Chondrocyte (in vitro differentiated cells): ENCODE results near the gene TPM4. TPM values are rescaled to one million over a fixed set of nuclear protein-coding genes. Genes with fewer than 3 reads are reported as not detected.
"Not testable (repeated sequence)": the region's sequence is repeated elsewhere in the genome, so short reads cannot be mapped to it uniquely, and the experiment has no call there.

Experiments used
- DNase-seq: peaks from one replicate; pipeline ENCODE4 v3.0.0; 2021; ENCODE audit warnings: mixed read lengths, low spot score
- H3K27ac Mint-ChIP-seq: one replicate; pipeline ENCODE4 v1.8.0; 2021; ENCODE audit warnings: mild to moderate bottlenecking, moderate library complexity, mixed read lengths; ENCODE audit not compliant: unreplicated experiment
- H3K27me3 Mint-ChIP-seq: 2 replicates; pipeline ENCODE4 v1.8.0; 2021; ENCODE audit warnings: low read depth, mixed read lengths
- H3K36me3 Mint-ChIP-seq: 2 replicates; pipeline ENCODE4 v1.8.0; 2021; ENCODE audit warnings: low read depth, mixed read lengths
- H3K4me1 Mint-ChIP-seq: 2 replicates; pipeline ENCODE4 v1.8.0; 2021; ENCODE audit warnings: low read depth, mild to moderate bottlenecking, mixed read lengths
- H3K4me3 Mint-ChIP-seq: one replicate; pipeline ENCODE4 v1.8.0; 2021; ENCODE audit warnings: mild to moderate bottlenecking, moderate library complexity, mixed read lengths; ENCODE audit not compliant: unreplicated experiment
- H3K9me3 Mint-ChIP-seq: 2 replicates; pipeline ENCODE4 v1.8.0; 2021; ENCODE audit warnings: low read depth, mixed read lengths
- CTCF ChIP-seq: fragments of 200-600 bp; sonication (generic); IDR thresholded peaks from 2 replicates; pipeline ENCODE4 v1.5.0; 2021; ENCODE audit warnings: antibody characterized with exemption, mild to moderate bottlenecking, moderate library complexity
- total RNA-seq: library from RNA; stranded (reverse); gene quantifications from 3 replicates; pipeline ENCODE4 v1.2.1, GENCODE V29; 2021

Gene TPM4
- total RNA-seq, 1 donor from 2014 or later, result 1,175 TPM

GRCh38 chr19:16094360-16095070, 18.2 kb downstream of the TPM4 start:
- peaks cover 62% of the 10 kb centered on the region for H3K4me1 Mint-ChIP-seq
- peak overlapping the region; percentile 90 for H3K27ac Mint-ChIP-seq
- TF ChIP-seq CTCF, result no peak
- no peak overlapping the region for H3K4me3 Mint-ChIP-seq
- no peaks in the 10 kb centered on the region for H3K9me3 Mint-ChIP-seq
- DNase-seq, result no peak
- H3K36me3 Mint-ChIP-seq, result peaks cover 68% of the 10 kb centered on the region
- no peaks in the 10 kb centered on the region for H3K27me3 Mint-ChIP-seq

- H3K9me3 Mint-ChIP-seq, result no peaks in the 10 kb centered on the region
- no peaks in the 10 kb centered on the region for H3K27me3 Mint-ChIP-seq
- H3K27ac Mint-ChIP-seq, result peak overlapping the region; percentile 82
- no peak for TF ChIP-seq CTCF
- H3K4me3 Mint-ChIP-seq, result no peak overlapping the region
- H3K4me1 Mint-ChIP-seq, result peaks cover 61% of the 10 kb centered on the region
- DNase-seq, result no peak
- peaks cover 68% of the 10 kb centered on the region for H3K36me3 Mint-ChIP-seq
Measured at GRCh38 chr19:16095071-16095571, 18.8 kb downstream of the TPM4 start.

- Mint-ChIP-seq H3K36me3 (peaks cover 66% of the 10 kb centered on the region), H3K4me1 (peaks cover 55% of the 10 kb centered on the region), H3K27me3 (no peaks in the 10 kb centered on the region), H3K4me3 (no peak overlapping the region), H3K9me3 (no peaks in the 10 kb centered on the region), H3K27ac (peak overlapping the region; percentile 80)
- no peak for DNase-seq
- no peak for TF ChIP-seq CTCF
Measured at GRCh38 chr19:16096280-16096855, 20.1 kb downstream of the TPM4 start.

GRCh38 chr19:16098416-16098768, 22.1 kb downstream of the TPM4 start:
- H3K27ac Mint-ChIP-seq, result peak overlapping the region; percentile 60
- H3K4me3 Mint-ChIP-seq, result no peak overlapping the region
- TF ChIP-seq CTCF, result no peak
- peaks cover 62% of the 10 kb centered on the region for H3K36me3 Mint-ChIP-seq
- no peaks in the 10 kb centered on the region for H3K27me3 Mint-ChIP-seq
- H3K4me1 Mint-ChIP-seq, result peaks cover 42% of the 10 kb centered on the region
- DNase-seq, result no peak
- no peaks in the 10 kb centered on the region for H3K9me3 Mint-ChIP-seq

GRCh38 chr19:16098821-16099220, 22.5 kb downstream of the TPM4 start:
- no peak for TF ChIP-seq CTCF
- no peaks in the 10 kb centered on the region for H3K27me3 Mint-ChIP-seq
- peaks cover 62% of the 10 kb centered on the region for H3K36me3 Mint-ChIP-seq
- no peak overlapping the region for H3K27ac Mint-ChIP-seq
- DNase-seq, result no peak
- no peak overlapping the region for H3K4me3 Mint-ChIP-seq
- peaks cover 37% of the 10 kb centered on the region for H3K4me1 Mint-ChIP-seq
- H3K9me3 Mint-ChIP-seq, result no peaks in the 10 kb centered on the region

- peak overlapping the region; percentile 77 for H3K27ac Mint-ChIP-seq
- peaks cover 59% of the 10 kb centered on the region for H3K36me3 Mint-ChIP-seq
- H3K4me3 Mint-ChIP-seq, H3K9me3 Mint-ChIP-seq, H3K27me3 Mint-ChIP-seq, DNase-seq: not testable (repeated sequence)
- H3K4me1 Mint-ChIP-seq, result peaks cover 32% of the 10 kb centered on the region
Measured at GRCh38 chr19:16099314-16099965, 23.1 kb downstream of the TPM4 start.
